ENCODE measurements around the gene ROBO1. TPM values are rescaled to one million over a fixed set of nuclear protein-coding genes. Genes with fewer than 3 reads are reported as not detected.

ROBO1 gene
- total and polyA plus RNA-seq, 2 donors (not counting 3 experiments of a cell fraction or from before 2014, with no cell fraction given), result 5.9 to 14.2 TPM

DNA sequence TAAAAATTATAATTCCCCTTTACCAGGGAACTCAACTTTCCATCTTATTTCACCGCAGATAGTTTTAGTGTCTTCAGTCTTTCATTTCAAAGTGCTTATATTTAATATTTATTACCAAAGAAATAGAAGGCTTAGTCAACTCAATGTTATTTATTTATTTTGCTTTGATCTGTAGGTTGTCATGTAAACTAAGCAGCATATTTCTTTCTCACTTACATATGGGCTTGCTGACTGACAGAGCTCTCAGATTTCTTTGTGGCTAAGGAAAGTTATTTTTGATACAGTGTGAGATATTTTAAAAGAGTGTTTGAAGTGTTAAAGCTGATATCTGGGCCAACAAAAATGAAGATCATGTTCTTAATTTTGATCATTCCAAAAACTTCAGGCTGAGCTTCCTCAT is 331.4 kb downstream of the ROBO1 start:
- DNase-seq (ENCODE audit: low read depth, low spot score) (no peak), FAIRE-seq (no peak)
- no peaks in the 10 kb centered on the region for H3K36me3 ChIP-seq (ENCODE audit: control insufficient read depth in 2 of 2, extremely low read depth in 1 of 2, insufficient read depth in 2 of 2, low read length in 2 of 2)
- no peaks in the 10 kb centered on the region for H3K9me3 ChIP-seq (replicated peaks; ENCODE audit: control insufficient read depth, insufficient read depth, low read length)
- intact Hi-C loops (cut with micrococcal nuclease) (no loop called here), dilution Hi-C loops (cut with MboI; ENCODE audit: extremely low pct_ligation_motif_present, low sequenced_read_pairs) (no loop called here)
- no peaks in the 10 kb centered on the region for H3K27me3 ChIP-seq (ENCODE audit: control insufficient read depth in 2 of 2, insufficient read depth in 2 of 2, low read length in 2 of 2)
- H3K9me1 ChIP-seq (replicated peaks; ENCODE audit: control insufficient read depth, extremely low read depth, insufficient read depth, low read length), result no peaks in the 10 kb centered on the region
- H3K79me2 ChIP-seq (ENCODE audit: control insufficient read depth, insufficient read depth, low read length), result no peaks in the 10 kb centered on the region
- H3K9ac ChIP-seq (replicated peaks; ENCODE audit: extremely low read depth, insufficient read depth, low read length), result no peak overlapping the region
- no peak for TF ChIP-seq POLR2AphosphoS5 (IDR thresholded peaks at IDR 0.05; ENCODE audit: insufficient read depth, low read depth, low read length)
- TF ChIP-seq GATA2 (IDR thresholded peaks at IDR 0.05; ENCODE audit: insufficient read depth, insufficient read length, low read depth, low read length), result no peak
- no peak for TF ChIP-seq POLR2A (IDR thresholded peaks at IDR 0.05; ENCODE audit: low read depth, low read length)
- no peak for TF ChIP-seq EZH2 (IDR thresholded peaks at IDR 0.05; ENCODE audit: borderline replicate concordance, low read depth, low read length, severe bottlenecking)
- TF ChIP-seq, protein P1, sequence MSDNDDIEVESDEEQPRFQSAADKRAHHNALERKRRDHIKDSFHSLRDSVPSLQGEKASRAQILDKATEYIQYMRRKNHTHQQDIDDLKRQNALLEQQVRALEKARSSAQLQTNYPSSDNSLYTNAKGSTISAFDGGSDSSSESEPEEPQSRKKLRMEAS (IDR thresholded peaks at IDR 0.05; ENCODE audit: insufficient read depth, insufficient read length), result no peak
- TF ChIP-seq FOS (IDR thresholded peaks at IDR 0.05; ENCODE audit: borderline replicate concordance, insufficient read depth, low read length), result no peak
- TF ChIP-seq MYC (IDR thresholded peaks at IDR 0.05; ENCODE audit: low read depth, low read length), result no peak
- TF ChIP-seq, protein P2, sequence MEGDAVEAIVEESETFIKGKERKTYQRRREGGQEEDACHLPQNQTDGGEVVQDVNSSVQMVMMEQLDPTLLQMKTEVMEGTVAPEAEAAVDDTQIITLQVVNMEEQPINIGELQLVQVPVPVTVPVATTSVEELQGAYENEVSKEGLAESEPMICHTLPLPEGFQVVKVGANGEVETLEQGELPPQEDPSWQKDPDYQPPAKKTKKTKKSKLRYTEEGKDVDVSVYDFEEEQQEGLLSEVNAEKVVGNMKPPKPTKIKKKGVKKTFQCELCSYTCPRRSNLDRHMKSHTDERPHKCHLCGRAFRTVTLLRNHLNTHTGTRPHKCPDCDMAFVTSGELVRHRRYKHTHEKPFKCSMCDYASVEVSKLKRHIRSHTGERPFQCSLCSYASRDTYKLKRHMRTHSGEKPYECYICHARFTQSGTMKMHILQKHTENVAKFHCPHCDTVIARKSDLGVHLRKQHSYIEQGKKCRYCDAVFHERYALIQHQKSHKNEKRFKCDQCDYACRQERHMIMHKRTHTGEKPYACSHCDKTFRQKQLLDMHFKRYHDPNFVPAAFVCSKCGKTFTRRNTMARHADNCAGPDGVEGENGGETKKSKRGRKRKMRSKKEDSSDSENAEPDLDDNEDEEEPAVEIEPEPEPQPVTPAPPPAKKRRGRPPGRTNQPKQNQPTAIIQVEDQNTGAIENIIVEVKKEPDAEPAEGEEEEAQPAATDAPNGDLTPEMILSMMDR (IDR thresholded peaks at IDR 0.05; ENCODE audit: extremely low read depth in 1 of 2, insufficient read depth in 1 of 2, low read depth in 1 of 2, low read length in 2 of 2), result no peak
- no peak for TF ChIP-seq JUN (IDR thresholded peaks at IDR 0.05; ENCODE audit: borderline replicate concordance, insufficient read depth, insufficient read length, low read depth)
- no peak overlapping the region for H2AFZ ChIP-seq (ENCODE audit: low read depth, low read length)
- no peaks in the 10 kb centered on the region for H3K4me1 ChIP-seq (ENCODE audit: control insufficient read depth, extremely low read depth, insufficient read depth, low read length)
- no peak overlapping the region for H3K4me2 ChIP-seq (ENCODE audit: insufficient read depth, low read length)
- H3K27ac ChIP-seq (ENCODE audit: insufficient read depth, low read depth, low read length), result no peak overlapping the region
- BruUV-seq (replicated peaks), result no TSS peak
- POLR2A ChIA-PET, result no interaction called here
- H4K20me1 ChIP-seq (replicated peaks; ENCODE audit: control insufficient read depth, extremely low read depth, insufficient read depth, low read length), result no peaks in the 10 kb centered on the region
- CTCF ChIA-PET, result interaction anchor here (1.1 to 1.6 kb wide), 4 partner anchors 10 to 350 kb away, joined by 3 to 6 read pairs (median 4); no protein-coding TSS in a partner anchor
- H3K4me3 ChIP-seq (replicated peaks in 1 of 3; ENCODE audit: insufficient read depth in 1 of 3, low read depth in 1 of 3, low read length in 3 of 3), result no peak overlapping the region

Data from endothelial cell of umbilical vein (primary cell).